Measurements from ENCODE around the gene CAV3.
A peak's percentile ranks its signal among the peaks of the same experiment; 100 is the strongest.

The CAV3 gene

DNA sequence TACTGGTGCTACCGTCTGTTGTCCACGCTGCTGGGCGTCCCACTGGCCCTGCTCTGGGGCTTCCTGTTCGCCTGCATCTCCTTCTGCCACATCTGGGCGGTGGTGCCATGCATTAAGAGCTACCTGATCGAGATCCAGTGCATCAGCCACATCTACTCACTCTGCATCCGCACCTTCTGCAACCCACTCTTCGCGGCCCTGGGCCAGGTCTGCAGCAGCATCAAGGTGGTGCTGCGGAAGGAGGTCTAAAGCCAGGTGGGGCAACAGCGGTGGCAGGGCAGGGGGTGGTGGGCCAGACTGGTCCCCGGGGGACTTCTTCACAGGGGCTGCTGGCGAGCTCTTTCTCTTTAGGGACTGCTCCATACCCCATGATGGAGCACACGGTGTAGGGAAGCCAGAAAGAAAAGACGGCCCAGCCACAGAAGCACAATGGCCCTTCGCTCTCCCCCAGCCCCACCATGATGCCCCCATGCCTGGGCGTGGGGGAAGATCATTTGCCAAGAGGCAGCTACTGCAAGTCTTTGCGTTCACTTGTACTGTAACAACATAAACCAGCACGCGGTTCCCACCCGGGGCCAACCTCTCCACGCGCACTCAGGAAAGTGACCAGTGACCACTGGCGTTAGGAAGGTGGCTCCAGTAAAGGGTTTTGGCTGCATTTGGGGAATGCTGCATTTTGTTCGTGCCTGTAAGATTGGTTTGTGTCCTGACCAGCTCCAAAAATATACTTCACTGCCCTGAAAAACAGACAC is 12.2 kb downstream of the CAV3 start:
- H3K27me3 Mint-ChIP-seq: peaks cover 14% of the 10 kb centered on the region
- H3K27ac Mint-ChIP-seq: no peak overlapping the region
- no peaks in the 10 kb centered on the region for H3K9me3 Mint-ChIP-seq
- no peak overlapping the region for H3K4me3 Mint-ChIP-seq
- ATAC-seq (peak; percentile 17), DNase-seq (no peak)
- no peaks in the 10 kb centered on the region for H3K4me1 Mint-ChIP-seq

DNA sequence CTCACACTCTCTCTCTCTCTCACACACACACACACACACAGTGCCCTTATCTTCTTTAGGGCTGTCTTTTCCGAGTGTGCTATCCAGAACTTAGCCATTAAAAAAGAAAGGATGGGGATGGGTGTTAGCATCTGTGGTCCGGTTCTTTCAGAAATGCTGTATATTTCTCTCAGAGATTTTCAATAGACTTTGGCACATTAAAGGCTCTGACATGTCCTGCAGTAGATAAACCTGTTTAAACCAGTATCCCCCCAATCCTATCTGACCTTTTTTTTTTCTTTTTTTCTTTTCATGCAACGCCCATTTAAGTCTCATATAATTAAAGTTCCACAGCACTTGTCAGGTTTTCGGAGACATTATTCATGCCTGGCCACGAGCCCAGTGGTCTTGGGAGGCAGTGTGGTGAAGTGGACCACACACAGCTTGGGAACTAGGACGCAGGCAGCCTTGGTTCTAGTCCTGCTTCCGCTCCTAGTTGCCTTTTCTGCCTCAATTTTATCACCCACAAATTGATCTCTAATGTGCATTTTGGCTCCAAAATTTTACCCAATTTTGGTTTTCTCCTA is 13.3 kb downstream of the CAV3 start:
- no peaks in the 10 kb centered on the region for H3K9me3 Mint-ChIP-seq
- H3K4me3 Mint-ChIP-seq: no peak overlapping the region
- ATAC-seq: no peak
- no peak for DNase-seq
- peaks cover 8% of the 10 kb centered on the region for H3K27me3 Mint-ChIP-seq
- H3K27ac Mint-ChIP-seq: no peak overlapping the region
- no peaks in the 10 kb centered on the region for H3K4me1 Mint-ChIP-seq

DNA sequence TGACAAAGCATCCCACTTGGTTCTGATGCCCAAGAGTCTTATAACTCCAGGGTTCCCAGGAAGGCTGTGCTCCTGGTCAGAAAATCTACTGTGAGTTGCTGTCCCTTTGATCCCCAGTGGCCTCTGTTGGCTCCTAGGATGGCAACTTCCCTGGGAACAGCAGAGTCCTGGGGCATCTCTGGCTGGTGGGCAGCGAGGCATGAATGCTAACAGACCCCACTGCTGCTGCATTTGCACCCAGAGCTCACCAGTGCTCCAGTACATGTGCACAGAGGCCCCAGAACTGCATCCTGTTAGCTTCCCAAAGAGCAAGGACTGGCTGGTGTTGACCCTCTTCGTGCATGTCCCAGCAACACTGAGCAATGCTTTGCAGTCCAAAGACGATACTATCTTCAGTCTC is 15.7 kb downstream of the CAV3 start:
- no peaks in the 10 kb centered on the region for H3K27me3 Mint-ChIP-seq
- DNase-seq (no peak), ATAC-seq (no peak)
- H3K27ac Mint-ChIP-seq: no peak overlapping the region
- no peaks in the 10 kb centered on the region for H3K9me3 Mint-ChIP-seq
- H3K4me1 Mint-ChIP-seq: no peaks in the 10 kb centered on the region
- H3K4me3 Mint-ChIP-seq: no peak overlapping the region

DNA sequence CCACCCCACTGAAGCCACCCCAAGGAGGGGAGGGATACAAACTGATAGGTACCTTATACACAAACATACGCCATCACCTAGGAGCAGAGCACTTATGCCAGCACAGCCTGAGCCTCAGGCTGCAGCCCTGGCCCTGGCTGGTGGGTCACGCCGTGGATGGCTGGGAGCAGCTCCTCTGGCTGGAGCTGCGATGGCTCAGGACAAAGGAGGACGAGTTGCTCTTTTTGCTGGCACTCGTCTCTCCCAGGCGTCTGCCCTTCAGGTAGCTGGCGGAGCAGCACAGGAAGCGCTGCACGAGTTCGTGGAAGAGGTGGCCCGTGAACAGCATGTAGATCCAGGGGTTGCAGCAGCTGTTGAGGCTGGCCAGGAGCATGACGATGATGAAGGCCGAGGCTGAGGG is 19.2 kb downstream of the CAV3 start:
- DNase-seq (no peak), ATAC-seq (no peak)
- Mint-ChIP-seq H3K4me3 (no peak overlapping the region), H3K9me3 (no peaks in the 10 kb centered on the region), H3K27ac (no peak overlapping the region), H3K4me1 (no peaks in the 10 kb centered on the region), H3K27me3 (no peaks in the 10 kb centered on the region)

DNA sequence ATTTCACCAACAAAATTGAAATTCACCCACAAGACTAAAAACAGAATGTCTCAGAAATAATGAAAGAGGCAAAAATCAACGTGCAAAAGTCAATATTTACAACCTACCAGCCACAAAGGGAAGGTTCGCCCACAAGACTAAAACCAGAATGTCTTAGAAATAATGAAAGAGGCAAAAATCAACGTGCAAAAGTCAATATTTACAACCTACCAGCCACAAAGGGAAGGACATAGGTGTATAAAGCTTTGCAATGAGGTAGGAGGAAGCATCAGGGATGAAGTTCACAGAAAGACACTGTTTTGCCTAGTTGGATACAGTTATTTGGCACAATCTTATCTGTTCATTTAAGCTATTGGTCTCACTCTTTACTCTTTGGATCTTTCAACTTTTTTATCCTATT is 21.5 kb downstream of the CAV3 start:
- ATAC-seq (no peak), DNase-seq (no peak)
- no peak overlapping the region for H3K27ac Mint-ChIP-seq
- no peaks in the 10 kb centered on the region for H3K9me3 Mint-ChIP-seq
- H3K4me1 Mint-ChIP-seq: no peaks in the 10 kb centered on the region
- H3K27me3 Mint-ChIP-seq: no peaks in the 10 kb centered on the region
- no peak overlapping the region for H3K4me3 Mint-ChIP-seq

DNA sequence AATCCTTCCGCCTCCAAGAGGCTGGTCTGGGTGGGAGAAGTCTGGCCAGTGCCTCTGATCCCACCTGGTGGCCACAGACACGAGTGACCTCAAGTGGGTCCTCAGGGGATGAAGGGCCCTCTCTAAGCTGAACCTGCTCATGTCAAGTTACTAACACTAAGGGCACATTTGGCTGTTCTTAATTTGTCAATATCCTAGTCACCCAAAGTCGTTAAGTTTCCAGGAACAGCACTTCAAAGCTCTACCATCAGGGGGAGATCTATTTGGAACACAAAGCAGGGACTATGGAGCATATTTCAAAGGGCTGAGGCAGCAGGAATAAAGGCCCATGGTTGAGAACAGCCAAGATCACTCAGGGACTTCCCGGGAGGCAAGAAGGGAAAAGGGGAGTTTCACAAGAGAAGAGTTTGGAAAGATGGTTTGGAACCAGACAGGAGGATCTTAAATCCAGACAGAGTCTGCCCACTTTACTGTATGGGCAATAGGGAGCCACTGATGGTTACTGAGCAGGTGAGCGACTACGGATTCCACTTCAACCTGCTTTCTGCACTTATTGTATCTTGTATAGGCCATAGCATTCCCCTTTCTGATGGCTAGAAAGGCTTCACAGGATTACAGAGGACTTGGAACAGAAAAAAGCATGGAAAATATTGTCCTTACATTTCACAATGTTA is 22.1 kb downstream of the CAV3 start:
- DNase-seq: no peak
- Mint-ChIP-seq H3K4me1 (no peaks in the 10 kb centered on the region), H3K27me3 (no peaks in the 10 kb centered on the region), H3K27ac (no peak overlapping the region), H3K4me3 (no peak overlapping the region), H3K9me3 (no peaks in the 10 kb centered on the region)
- ATAC-seq: no peak

DNA sequence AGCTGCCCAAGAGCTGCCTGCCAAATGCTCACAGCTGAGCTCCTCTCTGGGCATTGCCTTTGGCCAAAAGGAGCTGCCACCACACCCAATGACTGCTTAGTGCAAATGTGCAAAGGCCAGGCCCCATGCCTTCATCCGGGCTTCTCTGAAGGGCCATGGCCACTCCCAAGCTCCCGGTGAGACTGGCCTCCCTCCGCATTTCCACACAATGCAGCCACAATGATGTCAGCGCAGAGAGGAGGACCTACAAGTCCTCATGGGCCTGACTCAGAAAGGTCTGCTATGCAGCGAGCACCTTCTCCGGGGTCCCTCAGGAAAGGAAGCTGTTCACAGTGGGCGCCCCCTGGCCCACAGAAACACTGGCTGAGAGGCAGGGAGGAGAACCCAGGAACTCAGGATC is 23.1 kb downstream of the CAV3 start:
- no peak for DNase-seq
- no peaks in the 10 kb centered on the region for H3K27me3 Mint-ChIP-seq
- no peaks in the 10 kb centered on the region for H3K9me3 Mint-ChIP-seq
- H3K27ac Mint-ChIP-seq: no peak overlapping the region
- H3K4me3 Mint-ChIP-seq: no peak overlapping the region
- no peaks in the 10 kb centered on the region for H3K4me1 Mint-ChIP-seq
- ATAC-seq: no peak

DNA sequence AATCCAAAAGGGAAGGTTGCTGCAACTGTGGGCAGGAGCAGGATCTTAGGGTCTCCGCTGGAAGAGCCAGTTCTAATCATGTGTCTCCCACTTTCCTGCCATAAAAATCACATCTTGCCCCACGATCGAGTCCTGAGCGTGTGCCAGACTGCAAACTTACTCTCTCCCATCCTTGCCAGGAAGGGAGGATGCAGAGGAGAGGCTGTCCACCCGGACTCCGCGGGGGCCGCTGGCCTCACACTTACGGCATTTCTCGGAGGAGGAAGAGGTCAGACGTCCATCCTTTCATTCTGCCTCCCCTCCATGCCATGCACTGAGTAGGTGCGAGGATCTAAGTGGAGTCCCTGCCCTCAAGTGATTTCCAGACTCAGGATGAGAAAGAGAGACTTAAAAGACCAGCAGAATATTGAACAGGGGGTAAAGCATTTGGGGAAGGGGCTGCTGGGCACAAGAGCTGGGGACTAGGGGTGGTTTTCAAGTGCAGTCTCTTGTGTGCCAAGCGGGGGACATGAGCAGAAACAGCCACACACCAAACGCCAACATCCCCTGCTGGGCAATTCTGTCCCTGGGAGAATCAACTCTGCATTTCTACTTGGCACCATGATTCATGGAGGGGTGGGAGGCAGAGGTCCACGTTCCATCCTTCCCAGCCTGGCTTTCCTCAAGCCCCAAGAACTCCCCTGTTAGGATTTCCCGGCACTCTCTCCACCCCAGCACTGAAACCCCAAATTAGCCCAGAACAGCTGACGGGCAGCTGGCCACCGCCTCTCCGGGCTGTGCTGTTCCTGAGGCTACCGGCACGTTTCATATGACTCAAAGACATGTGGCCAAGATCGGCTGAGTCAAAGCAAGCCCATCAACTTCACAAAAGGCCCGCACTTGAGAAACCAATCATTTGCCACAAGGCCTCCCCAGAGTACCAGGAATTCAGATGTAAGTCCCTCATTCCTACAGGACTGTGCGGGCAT is 24.2 kb downstream of the CAV3 start:
- ATAC-seq: no peak

DNA sequence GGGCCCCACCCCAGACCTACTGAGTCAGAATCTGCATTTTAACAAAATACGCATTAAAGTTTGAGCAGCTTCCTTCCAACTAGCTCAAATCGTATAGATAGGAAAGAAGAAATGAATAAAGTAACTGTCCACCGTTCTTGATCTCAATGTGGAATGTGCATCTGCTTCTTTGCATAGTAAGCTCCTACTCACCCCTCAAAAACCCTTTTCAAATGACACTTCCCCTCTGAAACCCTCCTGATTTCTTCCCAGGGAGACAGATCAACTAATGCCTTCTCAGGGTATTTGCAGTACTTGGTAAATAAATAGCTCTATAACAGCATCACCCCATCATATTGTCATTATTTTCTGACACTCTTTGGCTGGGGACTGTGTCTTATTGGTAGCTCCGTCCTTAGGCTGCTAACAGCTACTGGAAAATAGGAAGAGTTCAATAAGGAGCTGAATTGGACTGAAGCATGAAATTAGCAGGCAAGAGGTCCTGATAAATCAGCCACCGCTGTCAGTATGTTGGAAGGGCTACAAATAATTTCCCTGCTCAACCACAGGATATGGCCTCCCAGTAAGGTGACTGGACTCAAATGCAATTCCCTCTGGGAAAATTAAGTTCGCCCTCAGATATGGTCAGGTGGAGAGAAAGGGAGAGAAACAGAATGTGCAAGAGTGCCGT is 25.6 kb downstream of the CAV3 start:
- DNase-seq (no peak), ATAC-seq (no peak)
- Mint-ChIP-seq H3K4me1 (no peaks in the 10 kb centered on the region), H3K4me3 (no peak overlapping the region), H3K27me3 (no peaks in the 10 kb centered on the region), H3K27ac (peak overlapping the region in 1 of 2 donors; percentile 64), H3K9me3 (no peaks in the 10 kb centered on the region)

More for the DNA sequence above, 24.2 kb downstream of the CAV3 start:
- DNase-seq: no peak
- H3K4me3 Mint-ChIP-seq: no peak overlapping the region
- H3K4me1 Mint-ChIP-seq: no peaks in the 10 kb centered on the region
- peak overlapping the region in 1 of 2 donors; percentile 2 for H3K27ac Mint-ChIP-seq
- no peaks in the 10 kb centered on the region for H3K9me3 Mint-ChIP-seq
- no peaks in the 10 kb centered on the region for H3K27me3 Mint-ChIP-seq

DNA sequence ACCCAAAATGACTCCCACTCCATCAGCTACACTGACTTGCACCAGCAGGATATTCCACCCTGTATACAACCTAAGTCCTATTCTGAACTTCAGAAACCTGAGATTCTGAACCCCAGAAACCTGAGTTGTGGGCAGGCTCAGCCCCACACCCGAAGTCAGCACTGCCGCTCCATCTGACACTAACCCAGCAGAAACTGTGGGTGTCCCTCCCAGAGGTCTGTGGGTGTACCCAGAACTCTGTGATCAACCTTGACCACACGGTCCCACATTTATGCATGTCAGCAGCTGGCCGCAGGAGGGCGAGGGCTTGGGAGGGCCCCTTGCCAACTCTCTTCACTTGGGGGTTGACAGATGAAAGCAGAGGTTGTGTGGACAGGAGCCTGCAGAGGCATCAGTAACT is 26.5 kb downstream of the CAV3 start:
- H3K4me1 Mint-ChIP-seq: no peaks in the 10 kb centered on the region
- ATAC-seq (no peak), DNase-seq (no peak)
- H3K27ac Mint-ChIP-seq: no peak overlapping the region
- no peaks in the 10 kb centered on the region for H3K9me3 Mint-ChIP-seq
- H3K4me3 Mint-ChIP-seq: no peak overlapping the region
- H3K27me3 Mint-ChIP-seq: no peaks in the 10 kb centered on the region

DNA sequence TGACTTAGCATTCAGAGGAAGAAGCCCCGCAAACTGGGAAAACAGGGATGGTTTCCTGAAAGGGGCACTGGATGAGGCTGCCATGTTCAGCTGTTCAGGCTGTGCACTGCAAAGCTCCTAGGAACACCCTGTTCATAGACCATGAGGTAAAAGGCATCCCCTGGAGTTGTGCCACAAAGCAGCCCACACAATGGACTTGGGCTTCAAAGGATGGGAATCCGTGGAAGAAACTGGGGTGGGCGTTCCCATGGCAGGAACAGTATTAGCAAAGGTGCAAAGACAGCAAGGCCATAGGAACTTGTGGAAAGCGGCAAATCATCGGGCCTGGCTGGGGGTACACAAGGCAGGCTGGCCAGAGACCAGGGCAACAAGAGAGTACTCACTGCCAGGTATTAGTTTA is 26.9 kb downstream of the CAV3 start:
- no peak overlapping the region for H3K4me3 Mint-ChIP-seq

DNA sequence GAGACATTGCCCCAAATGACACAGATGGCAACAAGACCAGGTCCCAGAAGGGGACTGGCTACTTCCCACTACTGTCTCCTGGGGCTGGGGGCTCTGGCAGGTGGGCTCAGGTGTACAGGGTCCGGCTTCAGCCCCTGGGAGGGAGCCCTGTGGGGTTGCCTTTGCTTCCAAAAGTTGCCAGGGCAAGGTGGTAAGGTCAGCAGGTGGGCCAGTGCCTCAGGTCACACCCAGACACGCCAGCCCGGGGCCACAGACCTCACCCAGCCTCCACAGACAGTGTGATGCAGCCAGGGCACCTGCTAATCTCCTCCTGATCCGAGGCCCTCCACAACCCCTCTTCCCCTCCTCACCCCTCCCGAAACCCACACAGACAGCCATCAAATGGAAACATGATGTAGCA is 28.3 kb downstream of the CAV3 start:
- H3K4me3 Mint-ChIP-seq: no peak overlapping the region
- DNase-seq: no peak
- no peaks in the 10 kb centered on the region for H3K4me1 Mint-ChIP-seq
- no peaks in the 10 kb centered on the region for H3K9me3 Mint-ChIP-seq
- H3K27ac Mint-ChIP-seq: no peak overlapping the region
- peaks cover 8% of the 10 kb centered on the region for H3K27me3 Mint-ChIP-seq
- ATAC-seq: no peak

More for the DNA sequence above, 26.9 kb downstream of the CAV3 start:
- H3K27ac Mint-ChIP-seq: peak overlapping the region in 1 of 2 donors; percentile 27
- no peak for ATAC-seq
- no peak for DNase-seq
- no peaks in the 10 kb centered on the region for H3K4me1 Mint-ChIP-seq
- no peaks in the 10 kb centered on the region for H3K27me3 Mint-ChIP-seq
- H3K9me3 Mint-ChIP-seq: no peaks in the 10 kb centered on the region

DNA sequence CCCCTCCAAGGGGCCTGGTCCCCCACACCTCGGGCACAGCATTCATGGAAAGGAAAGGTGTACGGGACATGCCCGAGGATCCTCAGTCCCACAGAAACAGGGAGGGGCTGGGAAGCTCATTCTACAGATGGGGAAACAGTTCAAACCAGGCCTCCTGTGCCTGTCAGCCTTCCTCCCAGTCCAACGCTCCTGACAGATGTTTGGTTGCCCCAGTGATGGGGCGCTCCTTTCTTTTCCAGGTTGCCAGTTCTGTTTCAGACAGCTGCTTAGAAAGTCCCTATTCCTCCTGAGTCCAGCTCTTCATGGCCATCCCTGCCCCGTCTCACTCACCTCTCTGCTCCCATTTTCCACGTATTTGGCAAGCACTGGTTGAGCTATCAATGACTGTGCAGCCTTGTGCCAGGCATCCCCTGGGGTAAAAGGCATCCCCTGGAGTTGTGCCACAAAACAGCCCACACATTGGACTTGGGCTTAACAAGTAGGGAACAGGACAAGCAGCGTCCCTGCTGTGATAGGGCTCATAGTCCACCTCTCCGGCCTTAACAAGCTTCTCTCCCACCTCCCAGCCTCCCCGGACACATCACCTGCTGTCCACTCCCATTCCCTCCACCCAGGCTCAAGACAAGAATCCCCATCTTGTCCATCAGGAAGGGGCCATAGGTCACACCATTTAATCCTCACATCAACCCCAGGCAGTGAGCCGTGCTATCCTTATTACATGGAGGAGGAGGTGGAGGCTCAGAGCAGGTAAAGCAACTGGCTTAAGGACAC is 29.2 kb downstream of the CAV3 start:
- no peak for ATAC-seq
- no peaks in the 10 kb centered on the region for H3K9me3 Mint-ChIP-seq
- no peak overlapping the region for H3K4me3 Mint-ChIP-seq
- H3K4me1 Mint-ChIP-seq: no peaks in the 10 kb centered on the region
- peaks cover 17% of the 10 kb centered on the region for H3K27me3 Mint-ChIP-seq
- H3K27ac Mint-ChIP-seq: peak overlapping the region in 1 of 2 donors; percentile 46
- DNase-seq: no peak

DNA sequence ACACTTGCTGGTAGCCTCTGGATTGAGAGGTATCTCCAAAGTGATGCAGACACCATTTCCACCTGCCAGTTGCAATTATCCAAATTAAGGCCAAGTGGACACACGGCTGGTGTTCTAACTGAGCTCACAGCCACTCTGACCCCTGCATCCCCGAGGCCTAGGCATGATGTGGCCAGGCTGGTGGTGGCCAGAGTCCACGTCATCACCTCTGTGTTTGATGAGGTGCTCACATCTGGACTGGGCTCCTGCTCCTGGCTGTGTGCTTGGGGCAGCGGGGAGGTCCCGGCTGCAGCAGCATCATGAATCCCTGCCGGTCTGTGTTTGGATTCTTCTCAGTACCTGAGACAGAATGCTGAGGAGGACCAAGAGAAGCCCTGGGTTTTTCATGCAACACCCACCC is 30.9 kb downstream of the CAV3 start:
- Mint-ChIP-seq H3K4me3 (no peak overlapping the region), H3K27ac (peak overlapping the region in 1 of 2 donors; percentile 16), H3K9me3 (no peaks in the 10 kb centered on the region), H3K27me3 (peaks cover 35% of the 10 kb centered on the region), H3K4me1 (peaks cover 15% of the 10 kb centered on the region)
- DNase-seq (no peak), ATAC-seq (no peak)

Data from stimulated activated naive CD8-positive, alpha-beta T cell treated with anti-CD3 and anti-CD28 coated beads, Interleukin-15, amount 100 ng/mL, for 72 hours (primary cell).